Mesenchymal stem cell (in vitro differentiated cells and primary cell): ENCODE results near the gene PRKG1.
A peak's percentile ranks its signal among the peaks of the same experiment; 100 is the strongest.

Experiments
- DNase-seq: peaks from one replicate; pipeline ENCODE4 v3.0.0-alpha.2; 2013
- H2AFZ ChIP-seq: one replicate; pipeline ENCODE4 v1.6.1; 2013; ENCODE audit warnings: low read depth, mild to moderate bottlenecking, control low read depth, inconsistent platforms, low read length, moderate library complexity
- H2AK5ac ChIP-seq: 2 replicates; pipeline ENCODE4 v1.6.1; 2013; ENCODE audit warnings: low read length, moderate library complexity, mild to moderate bottlenecking, inconsistent platforms; ENCODE audit not compliant: severe bottlenecking
- H2BK120ac ChIP-seq: one replicate; pipeline ENCODE4 v1.6.1; 2013; ENCODE audit warnings: low read depth, mild to moderate bottlenecking, inconsistent platforms, low read length, moderate library complexity
- H2BK12ac ChIP-seq, 2 experiments: one replicate each; pipeline ENCODE4 v1.6.1; 2013; ENCODE audit warnings: inconsistent platforms in 2 of 2, low read length in 2 of 2, mild to moderate bottlenecking in 2 of 2, moderate library complexity in 2 of 2, control low read depth in 1 of 2
- H2BK15ac ChIP-seq: one replicate; pipeline ENCODE4 v1.6.1; 2013; ENCODE audit warnings: mild to moderate bottlenecking, low read depth, inconsistent platforms; ENCODE audit not compliant: poor library complexity, severe bottlenecking
- H2BK5ac ChIP-seq: 2 replicates; pipeline ENCODE4 v1.6.1; 2013; ENCODE audit warnings: low read depth, mild to moderate bottlenecking, low read length, control low read depth, inconsistent platforms; ENCODE audit not compliant: poor library complexity, severe bottlenecking
- H3K14ac ChIP-seq, 2 experiments: one replicate each; pipeline ENCODE4 v1.6.1; 2013; ENCODE audit warnings: inconsistent platforms in 2 of 2, low read length in 2 of 2, control low read depth in 1 of 2, mild to moderate bottlenecking in 1 of 2, moderate library complexity in 1 of 2
- H3K18ac ChIP-seq, 2 experiments: one replicate each; pipeline ENCODE4 v1.6.1; 2013; ENCODE audit warnings: inconsistent platforms in 2 of 2, low read length in 2 of 2, control low read depth in 1 of 2, low read depth in 1 of 2, mild to moderate bottlenecking in 1 of 2
- H3K23ac ChIP-seq, 2 experiments: one replicate each; pipeline ENCODE4 v1.6.1; 2013; ENCODE audit warnings: inconsistent platforms in 2 of 2, low read length in 2 of 2, mild to moderate bottlenecking in 2 of 2, moderate library complexity in 2 of 2, control low read depth in 1 of 2
- H3K27ac ChIP-seq: 2 replicates; pipeline ENCODE4 v1.5.1; 2013; ENCODE audit warnings: mild to moderate bottlenecking, moderate library complexity, low read length, control low read depth, inconsistent platforms; ENCODE audit not compliant: poor library complexity, severe bottlenecking
- H3K27me3 ChIP-seq, 2 experiments: 2 replicates each; pipeline versions ENCODE4 v1.6.1 to v1.7.0; 2013; ENCODE audit warnings: low read length in 2 of 2, mild to moderate bottlenecking in 2 of 2, moderate library complexity in 2 of 2, control low read depth in 1 of 2, inconsistent platforms in 1 of 2; ENCODE audit not compliant: control insufficient read depth in 1 of 2, insufficient read depth in 1 of 2
- H3K36me3 ChIP-seq, 2 experiments: 2 replicates each; pipeline versions ENCODE4 v1.6.1 to v1.7.0; 2013; ENCODE audit warnings: low read length in 2 of 2, control low read depth in 1 of 2, inconsistent platforms in 1 of 2, low read depth in 1 of 2, mild to moderate bottlenecking in 1 of 2; ENCODE audit not compliant: insufficient read depth in 2 of 2, control insufficient read depth in 1 of 2
- H3K4ac ChIP-seq, 2 experiments: one replicate each; pipeline ENCODE4 v1.6.1; 2013; ENCODE audit warnings: inconsistent platforms in 2 of 2, low read length in 2 of 2, mild to moderate bottlenecking in 2 of 2, moderate library complexity in 2 of 2, control low read depth in 1 of 2, low read depth in 1 of 2
- H3K4me1 ChIP-seq: 2 replicates; pipeline ENCODE4 v1.6.1; 2013; ENCODE audit warnings: low read depth, low read length, control low read depth; ENCODE audit not compliant: control insufficient read depth, insufficient read depth
- H3K4me2 ChIP-seq: 2 replicates; pipeline ENCODE4 v1.6.1; 2013; ENCODE audit warnings: low read length, mild to moderate bottlenecking, inconsistent platforms; ENCODE audit not compliant: poor library complexity, severe bottlenecking
- H3K4me3 ChIP-seq, 2 experiments: 2 replicates each; pipeline versions ENCODE4 v1.5.1 to v1.7.0; 2013; ENCODE audit warnings: low read length in 2 of 2, mild to moderate bottlenecking in 2 of 2, control low read depth in 1 of 2, low read depth in 1 of 2; ENCODE audit not compliant: insufficient read depth in 1 of 2
- H3K79me1 ChIP-seq: replicated peaks from 2 replicates; pipeline ENCODE4 v1.6.1; 2013; ENCODE audit warnings: mild to moderate bottlenecking, control low read depth, low read length, inconsistent platforms; ENCODE audit not compliant: poor library complexity, severe bottlenecking
- H3K9ac ChIP-seq: 2 replicates; pipeline ENCODE4 v1.7.0; 2013; ENCODE audit warnings: mild to moderate bottlenecking, low read length, moderate library complexity
- H3K9me3 ChIP-seq: 2 replicates; pipeline ENCODE4 v1.7.0; 2013; ENCODE audit warnings: mild to moderate bottlenecking, low read length; ENCODE audit not compliant: control insufficient read depth
- H4K8ac ChIP-seq: one replicate; pipeline ENCODE4 v1.6.1; 2013; ENCODE audit warnings: inconsistent platforms, mild to moderate bottlenecking, low read length, moderate library complexity
- H4K91ac ChIP-seq: one replicate; pipeline ENCODE4 v1.6.1; 2013; ENCODE audit warnings: mild to moderate bottlenecking, low read length, inconsistent platforms
- WGBS: methylation state at CpG from one replicate; pipeline ENCODE4 v1.1.7; 2013; ENCODE audit warnings: mixed read lengths; 5-methylcytosine and 5-hydroxymethylcytosine counted together

Gene PRKG1

GRCh38 chr10:52172581-52172980, 1098.3 kb downstream of the PRKG1 start:
- no peaks in the 10 kb centered on the region for H3K27me3 ChIP-seq
- H3K27ac ChIP-seq: no peak overlapping the region
- no peak overlapping the region for H2BK12ac ChIP-seq
- no peak overlapping the region for H2BK5ac ChIP-seq
- no peaks in the 10 kb centered on the region for H3K4me1 ChIP-seq
- H3K18ac ChIP-seq: no peak overlapping the region
- no peak overlapping the region for H3K9ac ChIP-seq
- no peak overlapping the region for H4K91ac ChIP-seq
- no peak overlapping the region for H3K4me2 ChIP-seq
- no peaks in the 10 kb centered on the region for H3K79me1 ChIP-seq
- no peak overlapping the region for H2BK120ac ChIP-seq
- no peak overlapping the region for H3K4ac ChIP-seq
- H3K14ac ChIP-seq: no peak overlapping the region
- no peak overlapping the region for H2AFZ ChIP-seq
- no peak overlapping the region for H4K8ac ChIP-seq
- WGBS: no CpG with 5 or more reads among the region's 1 CpG
- no peaks in the 10 kb centered on the region for H3K36me3 ChIP-seq
- peaks cover 18% of the 10 kb centered on the region for H3K9me3 ChIP-seq
- no peak overlapping the region for H3K23ac ChIP-seq
- no peak overlapping the region for H3K4me3 ChIP-seq
- peak; percentile 9 for DNase-seq
- H2AK5ac ChIP-seq: no peak overlapping the region
- no peak overlapping the region for H2BK15ac ChIP-seq

- no peak overlapping the region for H3K18ac ChIP-seq
- H3K79me1 ChIP-seq: no peaks in the 10 kb centered on the region
- H3K4ac ChIP-seq: no peak overlapping the region
- H3K4me1 ChIP-seq: no peaks in the 10 kb centered on the region
- H3K27me3 ChIP-seq: peaks cover 0 to 24% of the 10 kb centered on the region in 2 experiments
- no peak overlapping the region for H2BK5ac ChIP-seq
- H2BK120ac ChIP-seq: no peak overlapping the region
- no peak overlapping the region for H2BK15ac ChIP-seq
- no peak for DNase-seq
- no peak overlapping the region for H3K4me2 ChIP-seq
- H3K4me3 ChIP-seq: no peak overlapping the region
- no peak overlapping the region for H4K8ac ChIP-seq
- H2BK12ac ChIP-seq: no peak overlapping the region
- H3K9me3 ChIP-seq: peaks cover 12% of the 10 kb centered on the region
- no peak overlapping the region for H3K23ac ChIP-seq
- no peak overlapping the region for H2AFZ ChIP-seq
- no peak overlapping the region for H3K9ac ChIP-seq
- no peak overlapping the region for H3K14ac ChIP-seq
- H3K36me3 ChIP-seq: no peaks in the 10 kb centered on the region
- H2AK5ac ChIP-seq: no peak overlapping the region
- H4K91ac ChIP-seq: no peak overlapping the region
- H3K27ac ChIP-seq: no peak overlapping the region
Observed at GRCh38 chr10:52185256-52185655, 1111.0 kb downstream of the PRKG1 start.

GRCh38 chr10:52187521-52188258, 1113.4 kb downstream of the PRKG1 start:
- Histone ChIP-seq H2BK120ac (no peak overlapping the region), H3K4me3 (no peak overlapping the region), H2BK12ac (no peak overlapping the region), H2BK15ac (no peak overlapping the region), H3K9me3 (peaks cover 7% of the 10 kb centered on the region), H3K4me1 (no peaks in the 10 kb centered on the region), H3K18ac (no peak overlapping the region), H4K91ac (no peak overlapping the region), H3K9ac (no peak overlapping the region), H2BK5ac (no peak overlapping the region), H2AK5ac (no peak overlapping the region), H3K27ac (no peak overlapping the region), H3K23ac (no peak overlapping the region), H4K8ac (no peak overlapping the region), H3K79me1 (no peaks in the 10 kb centered on the region), H3K36me3 (no peaks in the 10 kb centered on the region), H3K14ac (no peak overlapping the region), H2AFZ (no peak overlapping the region), H3K4me2 (no peak overlapping the region), H3K4ac (no peak overlapping the region), H3K27me3 (peaks cover 0 to 27% of the 10 kb centered on the region in 2 experiments)
- no peak for DNase-seq
- 60% methylated on average over 3 of the region's 3 CpGs for WGBS

GRCh38 chr10:52191049-52191448, 1116.8 kb downstream of the PRKG1 start:
- Histone ChIP-seq H3K9me3 (no peaks in the 10 kb centered on the region), H3K27ac (no peak overlapping the region), H3K36me3 (no peaks in the 10 kb centered on the region), H3K23ac (no peak overlapping the region), H3K79me1 (no peaks in the 10 kb centered on the region), H2BK15ac (no peak overlapping the region), H3K27me3 (peaks cover 0 to 13% of the 10 kb centered on the region in 2 experiments), H3K9ac (no peak overlapping the region), H2AFZ (no peak overlapping the region), H2AK5ac (no peak overlapping the region), H3K4me3 (no peak overlapping the region), H4K8ac (no peak overlapping the region), H3K14ac (no peak overlapping the region), H3K18ac (no peak overlapping the region), H2BK5ac (no peak overlapping the region), H3K4ac (no peak overlapping the region), H2BK120ac (no peak overlapping the region), H3K4me2 (no peak overlapping the region), H2BK12ac (no peak overlapping the region), H3K4me1 (no peaks in the 10 kb centered on the region), H4K91ac (no peak overlapping the region)
- 88% methylated on average over 5 of the region's 5 CpGs for WGBS
- DNase-seq: no peak
